Nucleus accumbens (tissue), 56 donors: ENCODE measurements around the gene MRPL49.
"Not testable (repeated sequence)": the region's sequence is repeated elsewhere in the genome, so short reads cannot be mapped to it uniquely, and the experiment has no call there.

ENCODE experiments used
- DNase-seq, 56 donors: peaks; one replicate each; lab custom pipeline; 2025; lab: John Stamatoyannopoulos, UW

MRPL49 gene

DNA sequence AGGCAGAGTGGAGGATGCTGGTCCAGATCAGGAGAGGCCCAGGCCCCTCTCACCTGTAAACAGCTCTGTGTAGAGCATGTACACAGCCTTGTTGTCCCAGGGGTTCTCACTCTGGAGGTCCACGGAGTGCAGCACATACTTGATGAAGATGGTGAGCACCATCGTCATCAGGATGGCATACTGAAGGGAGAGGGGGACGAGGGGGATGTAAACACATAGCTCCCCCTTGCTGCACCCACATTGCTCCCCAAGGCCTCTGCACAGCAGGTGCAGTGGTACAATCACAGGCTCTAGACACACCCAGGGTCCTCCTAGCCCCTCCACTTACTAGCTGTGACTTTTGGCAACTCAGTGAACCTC lies 9.3 kb downstream of the MRPL49 start:
- DNase-seq: no peak

GRCh38 chr11:65131895-65132237 lies 9.7 kb downstream of the MRPL49 start:
- no peak for DNase-seq

DNA sequence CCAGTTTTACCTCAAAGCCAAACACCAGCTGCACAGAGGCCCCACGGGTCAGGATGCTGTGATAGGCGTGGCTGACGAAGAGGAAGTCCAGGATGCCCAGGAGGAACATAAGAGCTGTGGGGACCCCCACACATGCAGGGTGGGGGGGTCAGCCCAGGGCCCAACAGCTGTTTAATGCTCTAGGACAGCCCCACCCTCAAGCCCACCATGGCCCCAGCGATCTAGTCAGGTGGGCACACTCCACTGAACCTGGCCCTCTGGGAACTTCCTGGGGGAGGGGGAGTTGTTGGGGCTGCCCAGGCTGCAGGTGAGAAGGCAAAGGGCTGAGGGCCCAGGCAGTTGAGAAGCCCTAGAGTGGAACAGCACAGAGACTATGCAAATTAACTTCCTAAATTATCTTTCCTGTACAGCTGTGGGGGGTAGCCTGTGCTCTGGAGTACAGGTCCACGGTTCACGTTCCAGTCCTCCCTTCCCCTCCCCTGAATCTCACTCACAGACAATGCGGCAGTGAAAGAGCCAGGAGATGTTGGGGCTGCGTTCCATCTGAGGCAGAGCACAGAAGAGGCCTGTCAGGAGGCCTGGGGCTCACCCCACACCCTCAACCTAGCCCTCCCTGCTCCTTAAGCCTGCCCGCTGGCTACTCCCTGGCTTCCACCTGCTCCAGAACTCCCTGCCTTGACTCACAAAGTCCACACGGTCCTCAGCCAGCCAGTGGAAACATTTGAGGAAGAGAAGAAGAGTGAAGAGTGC lies 10.3 kb downstream of the MRPL49 start:
- no peak for DNase-seq

GRCh38 chr11:65132988-65133700 lies 11.0 kb downstream of the MRPL49 start:
- peak in 1 of 56 donors; percentile 16 for DNase-seq

DNA sequence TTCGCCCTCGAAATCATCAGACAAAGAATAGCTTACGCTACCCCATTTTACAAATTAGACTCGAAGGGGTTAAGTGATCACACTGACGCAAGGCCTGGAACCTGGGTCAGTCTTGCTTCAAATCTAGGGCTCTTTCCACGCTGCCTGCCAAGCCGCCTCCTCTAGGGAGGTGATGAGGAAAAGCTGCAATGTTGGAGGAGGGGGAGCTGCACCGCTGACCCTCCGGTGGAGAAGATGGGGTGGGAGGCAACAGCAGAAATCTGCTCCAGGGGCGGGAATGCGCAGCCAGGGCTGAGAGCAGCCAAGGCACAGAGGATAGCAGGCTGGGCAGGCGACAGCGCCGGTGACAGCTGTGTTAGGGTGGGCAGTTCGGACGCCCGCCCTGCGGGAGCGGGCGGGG lies 11.6 kb downstream of the MRPL49 start:
- DNase-seq: peak in 1 of 56 donors; percentile 18

DNA sequence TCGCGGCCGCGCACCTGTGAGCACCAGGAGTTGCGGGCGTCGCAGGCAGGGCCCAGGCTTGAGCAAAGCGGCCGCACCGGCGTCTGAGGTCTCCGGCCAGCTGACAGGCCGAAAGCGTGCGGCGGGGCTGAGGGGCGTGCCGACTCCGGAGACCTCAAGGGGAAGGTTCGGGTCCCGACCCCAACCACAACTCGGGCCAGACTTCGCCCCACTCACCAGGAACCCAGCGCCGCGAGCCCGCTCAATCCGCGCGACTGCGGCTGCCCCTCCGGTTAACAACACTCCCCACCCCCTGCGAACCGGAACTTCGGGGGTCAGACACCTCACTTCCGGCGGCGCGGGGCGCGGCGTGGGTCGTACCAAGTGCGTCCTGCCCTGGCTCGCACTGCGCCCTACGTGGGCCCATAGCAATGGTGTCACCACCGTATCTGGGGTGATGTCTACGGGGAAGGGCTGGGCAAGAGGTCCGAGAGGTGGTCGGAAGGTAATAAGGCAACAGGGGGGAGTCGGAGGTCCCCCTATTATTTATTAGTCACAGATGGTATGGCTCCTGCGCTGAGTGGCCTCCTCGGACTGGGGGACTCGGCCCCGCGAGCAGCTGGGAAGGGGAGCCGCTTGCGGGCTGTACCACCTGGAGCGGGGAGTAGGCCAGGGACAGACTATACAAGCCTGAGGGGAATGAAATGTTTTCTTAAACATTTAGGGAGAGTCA lies 12.3 kb downstream of the MRPL49 start, which contains the start of gene SYVN1:
TSS of gene SYVN1 (minus strand) at position 280 of the 712 bp plus-strand sequence. CDS start 918 bp downstream, outside the sequence.
- DNase-seq: peak in 55 of 56 donors; percentile 54 to 97 (median 88)

DNA sequence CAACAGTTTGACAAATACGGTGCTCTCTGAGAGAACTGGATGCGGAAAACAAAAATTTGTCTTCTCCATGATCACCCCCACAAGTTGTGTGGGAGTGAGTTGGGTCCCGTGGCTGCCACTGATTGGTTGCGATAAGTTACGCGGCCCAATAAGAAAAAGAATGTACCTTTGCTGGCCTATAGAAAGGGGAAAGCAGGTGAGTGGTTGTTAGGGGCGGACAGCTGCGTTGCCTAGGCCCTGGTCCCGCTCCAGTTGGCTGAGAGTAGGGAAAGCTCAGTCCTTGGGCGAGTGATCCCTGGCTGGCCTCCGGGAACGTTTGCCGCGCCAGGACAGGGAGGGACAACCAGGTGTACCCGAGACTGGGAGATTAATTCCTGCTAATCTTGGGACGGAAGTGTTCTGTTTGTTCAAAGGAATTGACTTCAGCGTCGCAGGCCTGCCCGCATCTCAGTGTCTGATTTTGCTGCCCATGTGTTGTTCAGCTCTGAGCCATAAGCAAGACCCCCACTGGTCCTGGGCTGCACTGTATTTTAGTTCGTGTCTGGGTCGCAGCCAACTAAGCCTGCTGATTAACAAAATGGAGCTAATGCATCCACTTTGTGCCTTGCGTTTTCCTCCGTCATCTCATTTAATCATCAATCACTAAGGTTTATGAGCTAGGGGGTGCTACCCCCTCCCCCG lies 13.0 kb downstream of the MRPL49 start:
- peak in 54 of 56 donors; percentile 51 to 94 (median 84) for DNase-seq

DNA sequence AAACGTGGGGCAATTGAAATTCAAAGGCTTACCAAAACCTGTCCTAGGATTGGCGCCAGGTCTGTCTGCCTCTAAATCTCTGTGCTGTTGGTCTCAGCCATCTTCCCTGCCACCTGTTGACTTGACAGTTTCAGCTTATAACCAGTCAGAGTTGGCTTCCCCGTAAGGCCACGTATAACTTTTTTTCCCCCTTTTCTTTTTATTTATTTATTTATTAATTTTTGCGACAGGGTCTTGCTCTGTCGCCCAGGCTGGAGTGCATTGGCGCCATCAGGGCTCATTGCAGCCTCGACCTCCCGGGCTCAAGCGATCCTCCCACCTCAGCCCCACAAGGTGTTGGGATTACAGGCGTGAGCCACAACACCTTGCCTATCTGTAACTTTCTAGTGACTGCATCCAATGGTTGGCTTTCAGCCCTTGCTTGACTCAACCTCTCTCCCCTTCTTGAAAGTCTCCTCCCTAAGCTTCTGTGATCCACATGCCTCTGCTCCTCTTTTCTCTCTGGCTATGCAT lies 13.6 kb downstream of the MRPL49 start:
- no peak for DNase-seq

DNA sequence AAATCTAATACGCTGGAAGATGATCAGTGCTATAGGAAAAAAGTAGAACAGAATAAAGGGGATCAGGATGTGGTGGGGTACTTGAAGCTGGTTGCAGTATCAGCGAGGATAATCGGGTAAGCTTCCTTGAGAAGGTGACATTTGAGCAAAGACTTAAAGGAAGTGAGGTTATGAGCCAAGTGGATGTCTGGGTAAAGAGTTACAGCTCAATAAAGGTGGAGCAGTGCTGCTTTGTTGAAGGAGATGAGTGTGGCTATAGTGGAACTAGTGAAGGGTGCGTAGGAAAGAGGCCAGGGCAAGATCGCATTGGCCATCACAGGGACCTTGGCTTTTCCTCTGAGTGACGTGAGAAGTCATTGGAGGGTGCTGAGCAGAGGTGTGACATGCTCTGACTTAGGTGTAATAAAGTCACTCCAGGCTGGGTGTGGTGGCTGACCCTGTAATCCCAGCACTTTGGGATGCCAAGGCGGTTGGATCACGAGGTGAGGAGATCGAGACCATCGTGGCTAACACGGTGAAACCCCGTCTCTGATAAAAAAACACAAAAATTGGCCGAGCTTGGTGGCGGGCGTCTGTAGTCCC lies 14.5 kb downstream of the MRPL49 start:
- DNase-seq: no peak

DNA sequence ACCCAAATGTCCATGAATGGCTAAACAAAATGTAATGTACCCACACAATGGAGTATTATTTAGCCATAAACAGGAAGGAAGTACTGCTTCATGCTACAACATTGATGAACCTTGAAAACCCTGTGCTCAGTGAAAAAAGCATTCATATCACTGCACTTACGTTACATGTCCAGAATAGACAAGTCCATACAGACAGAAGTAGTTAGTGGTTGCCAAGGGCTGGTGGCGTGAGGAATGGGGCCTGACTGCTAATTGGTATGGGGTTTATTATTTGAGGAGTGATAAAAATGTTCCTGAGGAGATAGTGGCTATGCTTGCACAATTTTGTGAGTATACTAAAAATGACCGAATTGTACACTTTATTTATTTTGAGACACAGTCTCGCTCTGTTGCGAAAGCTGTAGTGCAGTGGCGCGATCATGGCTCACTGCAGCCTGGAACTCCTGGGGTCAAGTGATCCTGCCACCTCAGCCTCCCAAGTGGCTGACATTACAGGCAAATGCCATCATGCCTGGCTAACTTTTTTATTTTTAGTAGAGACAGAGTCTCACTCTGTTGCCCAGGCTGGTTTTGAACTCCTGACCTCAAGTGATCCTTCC lies 19.9 kb downstream of the MRPL49 start:
- DNase-seq: no peak

GRCh38 chr11:65147352-65148075 lies 25.4 kb downstream of the MRPL49 start:
- DNase-seq: no peak

GRCh38 chr11:65148657-65149056 lies 26.5 kb downstream of the MRPL49 start:
- DNase-seq: no peak

DNA sequence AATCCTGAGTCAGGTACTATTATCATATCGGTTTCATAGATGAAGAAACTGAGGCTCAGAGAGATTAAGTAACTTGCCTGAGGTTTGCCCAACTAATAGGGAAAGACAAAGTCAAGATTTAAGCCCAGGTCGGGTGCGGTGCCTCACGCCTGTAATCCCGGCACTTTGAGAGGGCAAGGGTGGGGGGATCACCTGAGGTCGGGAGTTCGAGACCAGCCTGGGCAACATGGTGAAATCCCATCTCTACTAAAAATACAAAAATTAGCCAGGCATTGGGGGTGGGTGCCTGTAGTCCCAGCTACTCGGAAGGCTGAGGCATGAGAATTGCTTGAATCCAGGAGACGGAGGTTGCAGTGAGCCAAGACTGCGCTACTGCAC lies 28.0 kb downstream of the MRPL49 start:
- DNase-seq: not testable (repeated sequence)

- peak in 46 of 56 donors; percentile 5 to 85 (median 39) for DNase-seq
Observed at GRCh38 chr11:65150509-65151299, 28.6 kb downstream of the MRPL49 start.

GRCh38 chr11:65151331-65151899 lies 29.3 kb downstream of the MRPL49 start:
- DNase-seq: no peak

DNA sequence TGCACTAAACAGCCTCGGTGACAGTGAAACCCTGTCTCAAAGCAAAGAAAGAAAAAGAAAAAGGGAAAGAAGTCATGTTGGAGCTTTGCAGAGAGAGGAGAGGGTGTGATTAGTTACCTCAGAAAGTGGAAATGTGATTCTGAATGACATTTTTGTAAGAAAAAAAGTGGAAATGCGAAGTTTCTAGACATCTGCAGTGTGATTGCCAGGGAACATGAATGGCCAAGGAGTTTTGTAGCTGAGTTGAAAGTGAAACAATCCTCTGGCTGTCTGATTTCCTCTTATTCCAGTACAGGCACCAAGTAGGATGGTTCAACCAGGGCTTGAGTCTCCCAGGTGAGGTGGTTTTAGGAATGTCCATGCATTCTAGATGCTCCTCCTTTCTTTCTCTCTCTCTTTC lies 30.0 kb downstream of the MRPL49 start:
- no peak for DNase-seq

DNA sequence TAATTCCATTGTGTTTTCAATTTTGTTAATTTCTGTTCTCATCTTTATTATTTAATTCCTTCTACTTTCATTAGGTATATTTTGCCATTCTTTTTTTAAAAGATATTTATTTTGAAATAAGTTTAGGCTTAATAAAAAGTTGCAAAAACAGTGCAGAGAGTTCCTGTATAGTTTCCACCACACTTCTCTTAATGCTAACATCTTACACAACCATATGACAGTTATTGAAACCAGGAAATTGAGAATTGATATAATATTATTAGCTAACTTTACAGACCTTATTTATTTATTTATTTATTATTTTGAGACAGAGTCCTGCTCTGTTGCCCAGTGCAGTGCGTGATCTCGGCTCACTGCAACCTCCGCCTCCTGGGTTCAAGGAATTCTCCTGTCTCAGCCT lies 34.1 kb downstream of the MRPL49 start:
- DNase-seq: no peak

GRCh38 chr11:65156926-65157325 lies 34.8 kb downstream of the MRPL49 start:
- DNase-seq: no peak
